HEK293T (cell line): ENCODE results near the gene DENND4C.

ENCODE experiments used
- ARNT ChIP-seq: fragments of 450-650 bp; IDR thresholded peaks from 2 replicates; pipeline ENCODE4 v1.6.1; 2017; ENCODE audit warnings: mild to moderate bottlenecking
- BHLHE40 ChIP-seq: fragments of 450-650 bp; IDR thresholded peaks from 2 replicates; pipeline ENCODE4 v1.6.1; 2016; ENCODE audit warnings: mild to moderate bottlenecking, moderate library complexity, borderline replicate concordance
- CTBP1 ChIP-seq: fragments of 450-650 bp; IDR thresholded peaks from 2 replicates; pipeline ENCODE4 v1.6.1; 2016; ENCODE audit warnings: borderline replicate concordance
- ELF4 ChIP-seq: fragments of 450-650 bp; IDR thresholded peaks from 2 replicates; pipeline ENCODE4 v1.6.1; 2017; ENCODE audit warnings: antibody characterized with exemption
- FOXA1 ChIP-seq: fragments of 450-650 bp; IDR thresholded peaks from 2 replicates; pipeline ENCODE4 v1.6.1; 2016; ENCODE audit warnings: mild to moderate bottlenecking
- FOXM1 ChIP-seq: fragments of 450-650 bp; IDR thresholded peaks from 2 replicates; pipeline ENCODE4 v1.6.1; 2017; ENCODE audit warnings: mild to moderate bottlenecking, borderline replicate concordance
- HDGF ChIP-seq: fragments of 450-650 bp; IDR thresholded peaks from 2 replicates; pipeline ENCODE4 v1.6.1; 2017; ENCODE audit warnings: antibody characterized with exemption, borderline replicate concordance
- L3MBTL2 ChIP-seq: fragments of 450-650 bp; conservative IDR thresholded peaks from 2 replicates; pipeline ENCODE4 v1.6.1; 2016; ENCODE audit warnings: mild to moderate bottlenecking
- NFRKB ChIP-seq: fragments of 450-650 bp; IDR thresholded peaks from 2 replicates; pipeline ENCODE4 v1.6.1; 2016; ENCODE audit warnings: mild to moderate bottlenecking, moderate library complexity
- SP1 ChIP-seq: fragments of 450-650 bp; IDR thresholded peaks from 2 replicates; pipeline ENCODE4 v1.6.1; 2017
- TARDBP ChIP-seq: fragments of 450-650 bp; IDR thresholded peaks from 2 replicates; pipeline ENCODE4 v1.6.1; 2016

DNA sequence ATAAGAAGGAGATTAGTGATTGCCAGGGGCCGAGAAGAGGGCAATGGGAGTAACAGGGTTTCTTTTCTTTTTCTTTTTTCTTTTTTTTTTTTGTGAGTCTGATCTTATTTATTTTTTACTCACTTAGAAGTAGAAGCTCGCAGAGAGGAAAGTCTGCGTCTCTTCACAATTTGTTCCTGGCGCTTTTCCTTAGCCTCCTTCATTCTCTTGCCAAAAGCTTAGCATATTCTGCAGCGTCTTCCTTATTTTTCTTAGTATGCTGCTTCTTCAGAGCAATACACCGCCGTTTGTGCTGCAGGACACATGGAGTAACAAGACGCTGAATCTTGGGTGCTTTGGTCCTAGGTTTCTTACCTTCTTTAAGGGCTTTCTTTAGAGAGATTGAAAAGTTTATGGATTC lies 30.3 kb upstream of the DENND4C start:
- TF ChIP-seq ARNT (no peak), ELF4 (no peak), NFRKB (no peak), CTBP1 (no peak), FOXM1 (no peak), SP1 (no peak), TARDBP (no peak), FOXA1 (no peak), HDGF (no peak), BHLHE40 (no peak), L3MBTL2 (no peak)
